Measurements from ENCODE around the gene HNRNPDL.

Gene HNRNPDL

DNA sequence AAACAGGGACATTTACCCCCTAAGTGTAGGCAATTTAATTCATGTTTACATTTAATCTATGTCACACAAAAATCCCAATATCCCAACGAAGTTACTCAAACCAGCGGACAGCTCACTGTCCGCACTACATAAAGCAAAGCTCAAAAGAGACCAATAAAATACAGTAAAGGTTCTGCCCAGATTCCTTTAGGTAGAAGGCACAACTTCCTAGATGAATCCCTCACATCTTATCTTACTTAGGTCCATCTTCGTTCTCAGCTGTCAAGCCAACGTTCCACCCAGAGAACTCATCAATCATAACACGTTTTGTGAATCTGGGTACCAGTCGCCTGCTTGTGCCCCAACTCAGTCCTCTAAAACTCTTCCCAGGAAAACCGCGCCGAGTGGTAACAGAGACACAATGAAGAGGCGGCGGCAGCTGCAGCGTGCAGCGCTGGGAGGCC lies 1.7 kb downstream of the HNRNPDL start:
- Histone ChIP-seq H3K36me3 (ENCODE audit: control insufficient read depth, low read length) (peaks cover 88% of the 10 kb centered on the region), H3K4me3 (ENCODE audit: low read length) (peak overlapping the region; percentile 98), H3K4me2 (ENCODE audit: low read length) (peak overlapping the region; percentile 93), H3K27ac (ENCODE audit: low read depth, low read length) (peak overlapping the region; percentile 91), H3K9me2 (replicated peaks; ENCODE audit: control insufficient read depth, low read length) (no peaks in the 10 kb centered on the region), H3F3A (ENCODE audit: control insufficient read depth, insufficient read depth) (peaks cover 52% of the 10 kb centered on the region), H3K9me3 (ENCODE audit: control insufficient read depth, insufficient read depth, low read length) (no peaks in the 10 kb centered on the region), H3K27me3 (ENCODE audit: control insufficient read depth, low read length) (no peaks in the 10 kb centered on the region), H3K4me1 (ENCODE audit: control insufficient read depth, low read length) (peaks cover 40% of the 10 kb centered on the region), H3K79me2 (ENCODE audit: control insufficient read depth, low read length) (peaks cover 78% of the 10 kb centered on the region), H4K20me1 (ENCODE audit: control insufficient read depth, insufficient read depth, low read depth, low read length) (peaks cover 45% of the 10 kb centered on the region)
- TF ChIP-seq, protein P1, sequence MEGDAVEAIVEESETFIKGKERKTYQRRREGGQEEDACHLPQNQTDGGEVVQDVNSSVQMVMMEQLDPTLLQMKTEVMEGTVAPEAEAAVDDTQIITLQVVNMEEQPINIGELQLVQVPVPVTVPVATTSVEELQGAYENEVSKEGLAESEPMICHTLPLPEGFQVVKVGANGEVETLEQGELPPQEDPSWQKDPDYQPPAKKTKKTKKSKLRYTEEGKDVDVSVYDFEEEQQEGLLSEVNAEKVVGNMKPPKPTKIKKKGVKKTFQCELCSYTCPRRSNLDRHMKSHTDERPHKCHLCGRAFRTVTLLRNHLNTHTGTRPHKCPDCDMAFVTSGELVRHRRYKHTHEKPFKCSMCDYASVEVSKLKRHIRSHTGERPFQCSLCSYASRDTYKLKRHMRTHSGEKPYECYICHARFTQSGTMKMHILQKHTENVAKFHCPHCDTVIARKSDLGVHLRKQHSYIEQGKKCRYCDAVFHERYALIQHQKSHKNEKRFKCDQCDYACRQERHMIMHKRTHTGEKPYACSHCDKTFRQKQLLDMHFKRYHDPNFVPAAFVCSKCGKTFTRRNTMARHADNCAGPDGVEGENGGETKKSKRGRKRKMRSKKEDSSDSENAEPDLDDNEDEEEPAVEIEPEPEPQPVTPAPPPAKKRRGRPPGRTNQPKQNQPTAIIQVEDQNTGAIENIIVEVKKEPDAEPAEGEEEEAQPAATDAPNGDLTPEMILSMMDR (IDR thresholded peaks at IDR 0.05; ENCODE audit: low read depth, low read length, poor library complexity, severe bottlenecking): no peak
- no peak for TF ChIP-seq EZH2phosphoT487 (IDR thresholded peaks at IDR 0.05; ENCODE audit: borderline replicate concordance, low read length)

DNA sequence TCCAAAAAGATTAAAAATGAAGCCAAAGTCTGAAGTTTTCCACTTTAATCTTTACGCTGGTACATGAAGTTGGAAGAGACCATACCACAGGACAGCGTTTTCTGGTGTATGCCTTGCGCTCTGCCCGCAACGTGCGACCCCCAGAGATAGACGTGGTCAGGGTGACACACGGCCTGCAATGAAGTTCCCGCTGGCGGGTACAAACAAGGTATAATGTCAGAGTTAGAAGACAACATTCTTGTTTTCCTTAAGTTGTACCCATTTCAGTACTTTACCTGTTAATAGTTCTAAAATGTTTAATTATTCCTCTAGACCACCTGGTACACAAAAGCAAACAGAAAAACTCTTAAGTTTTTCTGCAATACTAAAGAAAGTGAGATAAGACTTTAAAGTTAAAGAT lies 4.8 kb downstream of the HNRNPDL start:
- H3K27ac ChIP-seq (ENCODE audit: low read depth, low read length): no peak overlapping the region
- H3K4me3 ChIP-seq (ENCODE audit: low read length): no peak overlapping the region
- H3K27me3 ChIP-seq (ENCODE audit: control insufficient read depth, low read length): no peaks in the 10 kb centered on the region
- H4K20me1 ChIP-seq (ENCODE audit: control insufficient read depth, insufficient read depth, low read depth, low read length): peaks cover 36% of the 10 kb centered on the region
- H3K79me2 ChIP-seq (ENCODE audit: control insufficient read depth, low read length): peaks cover 47% of the 10 kb centered on the region
- peaks cover 77% of the 10 kb centered on the region for H3F3A ChIP-seq (ENCODE audit: control insufficient read depth, insufficient read depth)
- TF ChIP-seq, protein P1 (IDR thresholded peaks at IDR 0.05; ENCODE audit: low read depth, low read length, poor library complexity, severe bottlenecking): no peak
- TF ChIP-seq EZH2phosphoT487 (IDR thresholded peaks at IDR 0.05; ENCODE audit: borderline replicate concordance, low read length): no peak
- peaks cover 72% of the 10 kb centered on the region for H3K36me3 ChIP-seq (ENCODE audit: control insufficient read depth, low read length)
- H3K9me3 ChIP-seq (ENCODE audit: control insufficient read depth, insufficient read depth, low read length): no peaks in the 10 kb centered on the region
- H3K4me2 ChIP-seq (ENCODE audit: low read length): no peak overlapping the region
- H3K4me1 ChIP-seq (ENCODE audit: control insufficient read depth, low read length): peaks cover 24% of the 10 kb centered on the region
- no peaks in the 10 kb centered on the region for H3K9me2 ChIP-seq (replicated peaks; ENCODE audit: control insufficient read depth, low read length)

DNA sequence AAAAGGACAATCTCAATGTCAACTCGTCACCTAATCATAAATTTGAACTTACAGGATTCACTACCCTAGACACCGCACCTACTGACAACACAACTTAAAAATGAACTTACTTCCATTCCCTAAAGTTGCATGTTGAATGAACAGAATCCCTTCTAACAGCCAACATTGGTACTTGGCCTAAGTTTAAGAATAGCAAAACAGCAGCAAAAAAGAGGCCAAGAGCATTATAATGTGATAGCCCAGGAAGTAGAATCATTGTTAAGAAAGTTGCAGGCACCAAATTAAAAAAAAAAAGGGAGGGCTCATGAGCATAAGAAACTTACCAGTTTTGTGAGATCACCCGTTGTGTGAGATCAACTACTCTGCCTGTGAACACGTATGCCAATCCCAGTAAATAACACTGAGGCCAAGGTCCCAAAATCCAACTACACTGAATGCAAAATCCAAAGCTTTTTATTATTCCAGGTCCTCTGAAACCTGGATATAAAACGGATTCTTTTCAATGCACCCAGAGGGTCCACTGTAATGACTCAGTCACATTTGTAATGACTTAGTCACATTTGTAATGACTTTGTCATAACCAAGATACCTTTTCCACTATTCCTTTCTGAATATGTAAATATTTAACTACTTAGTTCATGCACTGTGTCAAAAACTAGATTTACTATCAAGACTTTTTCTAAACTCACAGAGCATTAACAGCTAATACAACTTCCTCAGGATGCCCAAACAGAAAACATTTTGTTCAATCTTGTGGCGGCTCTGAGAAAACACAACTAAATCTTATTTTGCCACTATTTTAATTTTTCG lies 6.8 kb downstream of the HNRNPDL start:
- Histone ChIP-seq H3K36me3 (ENCODE audit: control insufficient read depth, low read length) (peaks cover 60% of the 10 kb centered on the region), H3K4me3 (ENCODE audit: low read length) (no peak overlapping the region), H3K79me2 (ENCODE audit: control insufficient read depth, low read length) (peaks cover 32% of the 10 kb centered on the region), H3K9me2 (replicated peaks; ENCODE audit: control insufficient read depth, low read length) (no peaks in the 10 kb centered on the region), H4K20me1 (ENCODE audit: control insufficient read depth, insufficient read depth, low read depth, low read length) (peaks cover 34% of the 10 kb centered on the region), H3K27ac (ENCODE audit: low read depth, low read length) (no peak overlapping the region), H3K27me3 (ENCODE audit: control insufficient read depth, low read length) (no peaks in the 10 kb centered on the region), H3K9me3 (ENCODE audit: control insufficient read depth, insufficient read depth, low read length) (no peaks in the 10 kb centered on the region), H3K4me1 (ENCODE audit: control insufficient read depth, low read length) (peaks cover 24% of the 10 kb centered on the region), H3F3A (ENCODE audit: control insufficient read depth, insufficient read depth) (peaks cover 79% of the 10 kb centered on the region), H3K4me2 (ENCODE audit: low read length) (no peak overlapping the region)
- TF ChIP-seq EZH2phosphoT487 (IDR thresholded peaks at IDR 0.05; ENCODE audit: borderline replicate concordance, low read length): no peak

DNA sequence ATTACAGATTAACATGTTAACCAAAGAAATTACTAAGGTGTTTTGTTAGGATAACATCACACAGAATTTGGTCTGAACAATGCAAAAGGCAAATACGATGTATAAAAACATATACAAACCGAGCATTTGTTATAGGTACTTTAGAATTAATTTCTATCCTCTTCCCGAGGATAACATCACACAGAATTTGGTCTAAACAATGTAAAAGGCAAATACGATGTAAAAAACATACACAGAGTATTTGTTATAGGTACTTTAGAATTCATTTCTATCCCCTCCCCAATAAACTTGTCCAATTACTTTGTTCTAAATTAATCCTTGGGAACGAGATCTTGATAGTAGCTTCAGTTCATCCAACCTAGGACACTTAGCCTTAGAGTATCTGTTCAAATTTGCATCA lies 7.6 kb downstream of the HNRNPDL start:
- peaks cover 25% of the 10 kb centered on the region for H4K20me1 ChIP-seq (ENCODE audit: control insufficient read depth, insufficient read depth, low read depth, low read length)
- H3K4me2 ChIP-seq (ENCODE audit: low read length): no peak overlapping the region
- H3K36me3 ChIP-seq (ENCODE audit: control insufficient read depth, low read length): peaks cover 51% of the 10 kb centered on the region
- no peaks in the 10 kb centered on the region for H3K9me3 ChIP-seq (ENCODE audit: control insufficient read depth, insufficient read depth, low read length)
- no peak overlapping the region for H3K27ac ChIP-seq (ENCODE audit: low read depth, low read length)
- H3K4me1 ChIP-seq (ENCODE audit: control insufficient read depth, low read length): peaks cover 17% of the 10 kb centered on the region
- no peaks in the 10 kb centered on the region for H3K27me3 ChIP-seq (ENCODE audit: control insufficient read depth, low read length)
- no peak overlapping the region for H3K4me3 ChIP-seq (ENCODE audit: low read length)
- H3K9me2 ChIP-seq (replicated peaks; ENCODE audit: control insufficient read depth, low read length): no peaks in the 10 kb centered on the region
- peaks cover 71% of the 10 kb centered on the region for H3F3A ChIP-seq (ENCODE audit: control insufficient read depth, insufficient read depth)
- H3K79me2 ChIP-seq (ENCODE audit: control insufficient read depth, low read length): peaks cover 24% of the 10 kb centered on the region
- TF ChIP-seq, protein P1 (IDR thresholded peaks at IDR 0.05; ENCODE audit: low read depth, low read length, poor library complexity, severe bottlenecking): no peak
- no peak for TF ChIP-seq EZH2phosphoT487 (IDR thresholded peaks at IDR 0.05; ENCODE audit: borderline replicate concordance, low read length)

All from DOHH2 (cell line).